HG03108 (cell line): ENCODE results near the gene ARHGDIG.

Source experiments
- ATAC-seq: cut with Tn5 transposase; IDR thresholded peaks from one replicate; pipeline ENCODE4 v1.9.1; 2021; ENCODE audit warnings: moderate library complexity; ENCODE audit not compliant: unreplicated experiment

ARHGDIG gene

GRCh38 chr16:279531-279930, 860 bp upstream of the ARHGDIG start:
- no peak for ATAC-seq

- ATAC-seq, result no peak
These were observed 358 bp upstream of the ARHGDIG start for GRCh38 chr16:280005-280460.

GRCh38 chr16:280991-281659, 734 bp downstream of the ARHGDIG start:
- ATAC-seq, result no peak

- ATAC-seq, result no peak
These were observed 1.4 kb downstream of the ARHGDIG start for GRCh38 chr16:281660-282255.

GRCh38 chr16:282491-282890, 2.1 kb downstream of the ARHGDIG start:
- ATAC-seq, result no peak

- no peak for ATAC-seq
These were observed 2.8 kb downstream of the ARHGDIG start, which contains the start of gene PDIA2 for GRCh38 chr16:283033-283805. Gene PDIA2 (plus strand): TSS chr16:283164. CDS start chr16:283170, 6 bp downstream.

- no peak for ATAC-seq
These were observed 4.1 kb downstream of the ARHGDIG start for GRCh38 chr16:284204-285120.

- ATAC-seq, result no peak
These were observed 5.0 kb downstream of the ARHGDIG start for GRCh38 chr16:285146-286055.

- no peak for ATAC-seq
These were observed 6.3 kb downstream of the ARHGDIG start for GRCh38 chr16:286491-287297.

GRCh38 chr16:287298-287811, 7.0 kb downstream of the ARHGDIG start:
- no peak for ATAC-seq

- no peak for ATAC-seq
These were observed 7.9 kb downstream of the ARHGDIG start for GRCh38 chr16:287981-288920.

- ATAC-seq, result no peak
These were observed 9.1 kb downstream of the ARHGDIG start for GRCh38 chr16:289395-289997.

- no peak for ATAC-seq
These were observed 9.8 kb downstream of the ARHGDIG start for GRCh38 chr16:290015-290680.

GRCh38 chr16:290681-291405, 10.5 kb downstream of the ARHGDIG start:
- ATAC-seq, result no peak

GRCh38 chr16:291539-291938, 11.1 kb downstream of the ARHGDIG start:
- no peak for ATAC-seq
